ENCODE measurements around the gene FOXL2NB. TPM values are rescaled to one million over a fixed set of nuclear protein-coding genes. Genes with fewer than 3 reads are reported as not detected.
A peak's percentile ranks its signal among the peaks of the same experiment; 100 is the strongest.

Gene FOXL2NB
- total and polyA plus RNA-seq, 4 donors, result not detected

GRCh38 chr3:138943724-138944653 lies 3.0 kb upstream of the FOXL2NB start:
- TF ChIP-seq, protein P1, sequence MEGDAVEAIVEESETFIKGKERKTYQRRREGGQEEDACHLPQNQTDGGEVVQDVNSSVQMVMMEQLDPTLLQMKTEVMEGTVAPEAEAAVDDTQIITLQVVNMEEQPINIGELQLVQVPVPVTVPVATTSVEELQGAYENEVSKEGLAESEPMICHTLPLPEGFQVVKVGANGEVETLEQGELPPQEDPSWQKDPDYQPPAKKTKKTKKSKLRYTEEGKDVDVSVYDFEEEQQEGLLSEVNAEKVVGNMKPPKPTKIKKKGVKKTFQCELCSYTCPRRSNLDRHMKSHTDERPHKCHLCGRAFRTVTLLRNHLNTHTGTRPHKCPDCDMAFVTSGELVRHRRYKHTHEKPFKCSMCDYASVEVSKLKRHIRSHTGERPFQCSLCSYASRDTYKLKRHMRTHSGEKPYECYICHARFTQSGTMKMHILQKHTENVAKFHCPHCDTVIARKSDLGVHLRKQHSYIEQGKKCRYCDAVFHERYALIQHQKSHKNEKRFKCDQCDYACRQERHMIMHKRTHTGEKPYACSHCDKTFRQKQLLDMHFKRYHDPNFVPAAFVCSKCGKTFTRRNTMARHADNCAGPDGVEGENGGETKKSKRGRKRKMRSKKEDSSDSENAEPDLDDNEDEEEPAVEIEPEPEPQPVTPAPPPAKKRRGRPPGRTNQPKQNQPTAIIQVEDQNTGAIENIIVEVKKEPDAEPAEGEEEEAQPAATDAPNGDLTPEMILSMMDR (IDR thresholded peaks at IDR 0.05; ENCODE audit: control extremely low read depth, extremely low read depth), result no peak
- Histone ChIP-seq H3K9ac (ENCODE audit: insufficient read depth in 1 of 2, low read length in 2 of 2) (no peak overlapping the region), H3K9me3 (ENCODE audit: control insufficient read depth in 4 of 4, insufficient read depth in 3 of 4, low read length in 3 of 4) (peaks cover 0 to 8% (median 0%) of the 10 kb centered on the region in 4 donors), H3K4me1 (ENCODE audit: control insufficient read depth in 5 of 5, insufficient read depth in 5 of 5, low read length in 5 of 5) (peaks cover 0 to 29% (median 5%) of the 10 kb centered on the region in 5 donors), H3K36me3 (ENCODE audit: control insufficient read depth in 4 of 4, insufficient read depth in 4 of 4, low read length in 4 of 4) (no peaks in the 10 kb centered on the region), H3K27ac (ENCODE audit: low read depth in 1 of 2, low read length in 1 of 2) (no peak overlapping the region), H3K4me3 (no peak overlapping the region), H3K27me3 (ENCODE audit: control insufficient read depth in 3 of 3, insufficient read depth in 3 of 3, low read length in 2 of 3) (peaks cover 4 to 95% (median 83%) of the 10 kb centered on the region in 3 donors)
- 6 to 15% methylated on average over 30 of the region's 30 CpGs for WGBS, 2 donors
- DNase-seq, result peak; percentile 46 to 62 (median 47)
- ATAC-seq (ENCODE audit: insufficient read depth, low FRiP score), result no peak

GRCh38 chr3:138944654-138944928 lies 2.4 kb upstream of the FOXL2NB start:
- ATAC-seq (ENCODE audit: insufficient read depth, low FRiP score), result no peak
- Histone ChIP-seq H3K27ac (ENCODE audit: low read depth in 1 of 2, low read length in 1 of 2) (no peak overlapping the region), H3K4me3 (no peak overlapping the region), H3K9me3 (ENCODE audit: control insufficient read depth in 4 of 4, insufficient read depth in 3 of 4, low read length in 3 of 4) (peaks cover 0 to 8% (median 0%) of the 10 kb centered on the region in 4 donors), H3K4me1 (ENCODE audit: control insufficient read depth in 5 of 5, insufficient read depth in 5 of 5, low read length in 5 of 5) (peaks cover 0 to 27% (median 10%) of the 10 kb centered on the region in 5 donors), H3K9ac (ENCODE audit: insufficient read depth in 1 of 2, low read length in 2 of 2) (no peak overlapping the region), H3K36me3 (ENCODE audit: control insufficient read depth in 4 of 4, insufficient read depth in 4 of 4, low read length in 4 of 4) (no peaks in the 10 kb centered on the region), H3K27me3 (ENCODE audit: control insufficient read depth in 3 of 3, insufficient read depth in 3 of 3, low read length in 2 of 3) (peaks cover 2 to 95% (median 83%) of the 10 kb centered on the region in 3 donors)
- 3 to 11% methylated on average over 12 of the region's 12 CpGs for WGBS, 2 donors
- DNase-seq, result no peak
- TF ChIP-seq, protein P1 (IDR thresholded peaks at IDR 0.05; ENCODE audit: control extremely low read depth, extremely low read depth), result no peak

DNA sequence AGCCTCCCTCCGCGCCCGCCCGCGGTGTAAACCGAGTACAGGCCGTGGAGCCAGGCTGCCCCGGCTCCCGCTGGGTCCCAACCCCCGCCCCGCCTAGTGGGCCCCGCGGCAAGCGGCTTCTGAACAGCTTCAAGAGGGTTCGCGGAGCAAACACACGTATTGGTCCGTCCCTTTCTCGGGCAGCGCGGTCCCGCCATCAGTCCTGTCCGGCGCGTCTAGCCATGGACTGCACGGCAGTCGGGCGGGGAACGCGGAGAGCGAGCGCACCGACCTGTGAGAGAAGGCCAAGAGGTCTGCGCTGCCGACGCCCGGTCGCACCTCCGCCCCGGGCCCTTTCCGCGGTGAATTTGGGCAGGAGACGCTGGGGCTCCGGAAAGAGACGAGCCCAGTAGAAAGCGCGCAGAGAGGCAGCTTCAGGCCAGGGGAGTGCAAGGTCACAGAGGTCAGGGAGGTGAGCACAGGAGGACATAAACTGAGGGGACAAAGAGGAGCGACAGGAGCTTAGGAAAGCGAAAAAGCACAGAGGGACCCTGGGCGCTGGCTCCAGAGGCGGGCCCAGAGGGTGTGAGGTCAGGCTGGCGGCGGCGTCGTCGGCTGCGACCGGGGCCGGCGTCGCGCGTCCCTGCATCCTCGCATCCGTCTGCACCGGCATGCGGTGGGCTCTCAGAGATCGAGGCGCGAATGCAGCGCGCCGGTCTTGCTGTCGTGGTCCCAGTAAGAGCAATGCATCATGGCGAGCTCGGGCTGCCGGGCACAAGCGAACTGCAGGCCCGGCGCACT lies 1.9 kb upstream of the FOXL2NB start:
- no peak overlapping the region for H3K27ac ChIP-seq (ENCODE audit: low read depth in 1 of 2, low read length in 1 of 2)
- H3K27me3 ChIP-seq (ENCODE audit: control insufficient read depth in 3 of 3, insufficient read depth in 3 of 3, low read length in 2 of 3), result peaks cover 0 to 95% (median 82%) of the 10 kb centered on the region in 3 donors
- peaks cover 0 to 7% (median 0%) of the 10 kb centered on the region in 4 donors for H3K9me3 ChIP-seq (ENCODE audit: control insufficient read depth in 4 of 4, insufficient read depth in 3 of 4, low read length in 3 of 4)
- WGBS, 2 donors, result 2 to 4% methylated on average over 74 to 80 of the region's 80 CpGs
- ATAC-seq (ENCODE audit: insufficient read depth, low FRiP score) (no peak), DNase-seq (peak; percentile 29 to 49 (median 37))
- no peak overlapping the region for H3K9ac ChIP-seq (ENCODE audit: insufficient read depth in 1 of 2, low read length in 2 of 2)
- H3K4me1 ChIP-seq (ENCODE audit: control insufficient read depth in 5 of 5, insufficient read depth in 5 of 5, low read length in 5 of 5), result peaks cover 0 to 29% (median 13%) of the 10 kb centered on the region in 5 donors
- no peak overlapping the region for H3K4me3 ChIP-seq
- TF ChIP-seq, protein P1 (IDR thresholded peaks at IDR 0.05; ENCODE audit: control extremely low read depth, extremely low read depth), result no peak
- no peaks in the 10 kb centered on the region for H3K36me3 ChIP-seq (ENCODE audit: control insufficient read depth in 4 of 4, insufficient read depth in 4 of 4, low read length in 4 of 4)
